SH-SY5Y (cell line): Measurements from ENCODE around the gene OPALIN.

Source experiments
- GATA2 ChIP-seq: IDR thresholded peaks from 2 replicates; pipeline ENCODE4 v1.6.1; 2011; ENCODE audit warnings: mild to moderate bottlenecking, low read depth, low read length
- GATA3 ChIP-seq: IDR thresholded peaks from 2 replicates; pipeline ENCODE4 v1.6.1; 2011; ENCODE audit warnings: low read depth, mild to moderate bottlenecking, low read length, moderate library complexity

- no peak for TF ChIP-seq GATA2
- no peak for TF ChIP-seq GATA3
Observed at GRCh38 chr10:96358851-96359540, at the start of gene OPALIN.
